ENCODE data around the gene SMIM14. TPM values are rescaled to one million over a fixed set of nuclear protein-coding genes. Genes with fewer than 3 reads are reported as not detected.

Gene SMIM14
- total RNA-seq, 1 donor from 2014 or later: 12.1 TPM

DNA sequence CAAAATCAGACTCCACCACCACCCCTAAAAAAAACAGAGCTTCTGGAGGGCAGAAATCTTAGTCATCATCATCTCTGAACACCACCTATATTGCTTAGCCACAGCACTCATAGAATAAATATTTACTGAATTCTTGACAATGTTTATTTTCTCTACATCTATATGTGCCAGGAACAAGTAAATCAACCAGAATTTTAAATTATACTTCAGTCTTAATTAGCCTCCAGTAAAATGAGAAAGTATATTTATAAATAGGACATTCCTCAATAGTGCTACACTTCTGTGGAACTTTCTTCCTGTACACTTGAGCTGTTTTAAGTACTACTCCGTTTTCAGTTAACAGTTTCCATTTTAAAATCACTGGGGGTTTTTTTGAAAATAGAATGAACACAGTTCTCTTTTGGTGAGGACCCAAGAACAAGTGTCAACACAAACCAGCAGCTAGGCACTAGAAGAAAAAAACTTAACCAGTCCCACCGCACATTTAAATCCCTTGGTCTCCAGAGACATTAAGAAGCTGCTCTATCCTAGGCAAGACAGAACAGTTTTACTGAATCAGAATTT, 25.5 kb downstream of the SMIM14 start:
- no peak for DNase-seq (ENCODE audit: low spot score)
- intact Hi-C loops (cut with DNase I): no loop called here

DNA sequence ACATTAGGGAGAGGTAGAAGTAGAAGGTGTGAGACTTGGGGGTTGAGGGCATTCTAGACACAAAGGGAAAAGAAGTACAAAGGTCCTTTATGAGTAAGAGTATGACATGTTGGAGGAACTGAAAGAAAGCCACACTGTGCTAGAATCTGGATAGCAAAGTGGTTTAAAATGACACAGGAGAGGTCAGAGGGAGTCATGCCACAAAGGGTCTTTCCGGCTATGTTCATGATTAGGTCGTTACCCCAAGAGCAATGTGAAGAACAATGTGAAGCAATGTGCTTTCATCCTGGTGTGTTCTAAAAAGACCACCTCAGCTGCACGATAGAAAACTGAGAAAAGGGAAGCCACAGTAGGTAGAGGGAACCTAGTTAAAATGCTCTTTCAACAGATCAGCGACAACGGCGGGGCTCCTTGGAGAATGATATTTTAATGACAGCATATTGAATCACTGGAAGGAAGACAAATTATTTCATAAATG, 29.2 kb downstream of the SMIM14 start:
- intact Hi-C loops (cut with DNase I): no loop called here
- no peak for DNase-seq (ENCODE audit: low spot score)

DNA sequence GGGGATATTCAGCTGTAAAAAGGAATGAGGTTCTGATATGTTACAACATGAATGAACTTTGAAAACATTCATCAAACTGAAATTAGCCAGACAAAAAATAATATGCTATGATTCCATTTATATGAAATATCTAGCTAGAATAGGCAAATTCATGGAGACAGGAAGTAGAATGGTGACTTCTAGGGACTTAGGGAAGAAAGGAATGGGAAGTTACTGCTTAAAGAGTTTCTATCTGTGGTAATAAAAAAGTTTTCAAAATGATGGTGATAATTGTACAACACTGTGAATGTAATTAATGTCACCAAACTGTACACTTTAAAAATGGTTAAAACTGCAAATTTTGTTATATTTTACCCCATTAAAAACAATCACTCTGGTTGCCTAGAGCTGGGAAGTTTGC, 30.2 kb downstream of the SMIM14 start:
- no peak for DNase-seq (ENCODE audit: low spot score)
- intact Hi-C loops (cut with DNase I): no loop called here

DNA sequence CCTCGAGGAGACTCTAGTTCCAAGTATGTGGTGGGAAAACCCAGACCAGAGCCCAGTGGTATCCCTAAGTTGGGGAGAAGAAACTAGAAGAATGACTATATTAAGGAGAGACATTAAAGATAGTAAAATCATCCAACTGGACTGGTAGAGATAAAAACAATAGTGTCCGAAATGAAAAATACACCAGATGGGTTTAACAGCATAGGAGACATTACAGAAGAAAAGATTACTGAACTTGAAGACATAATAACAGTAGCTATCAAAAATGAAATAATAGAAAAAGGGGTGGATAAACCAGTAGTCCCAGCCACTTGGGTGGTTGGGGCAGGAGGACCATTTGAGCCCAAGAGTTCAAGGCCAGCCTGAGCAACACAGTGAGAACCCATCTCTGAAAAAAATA, 31.9 kb downstream of the SMIM14 start:
- DNase-seq (ENCODE audit: low spot score): no peak
- intact Hi-C loops (cut with DNase I): no loop called here

DNA sequence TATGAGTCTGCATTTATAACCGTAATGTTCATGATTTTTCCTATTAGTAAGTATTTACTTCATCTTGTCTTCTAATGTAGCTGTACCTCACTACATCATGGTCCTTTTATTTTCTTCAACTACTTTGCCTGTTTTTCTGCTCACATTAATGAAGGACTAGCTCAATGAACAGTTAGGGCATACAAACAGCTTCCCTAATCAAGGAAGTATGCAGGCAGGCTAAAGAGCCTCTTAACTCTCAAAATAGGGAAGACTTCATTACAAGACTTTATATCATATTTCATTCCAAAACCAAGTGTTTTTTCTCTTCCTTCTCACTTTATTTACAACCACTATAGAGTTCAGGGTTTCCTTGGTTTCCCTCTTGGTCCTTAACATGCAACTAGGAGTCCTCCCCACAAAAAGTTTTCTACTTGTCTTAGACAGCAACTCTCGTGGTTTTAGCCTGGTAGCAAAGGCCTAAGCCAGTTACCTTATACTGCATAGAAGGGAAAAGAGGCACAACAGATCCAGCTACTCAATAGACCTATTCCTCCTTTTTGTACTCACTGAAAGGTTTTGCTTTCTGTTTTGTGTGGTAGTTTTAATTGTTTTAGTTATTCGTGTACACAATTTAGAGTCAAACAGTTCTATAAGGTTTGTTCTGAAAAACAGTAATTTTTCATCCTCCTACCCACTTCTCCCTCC, 40.8 kb downstream of the SMIM14 start:
- intact Hi-C loops (cut with DNase I): no loop called here
- DNase-seq (ENCODE audit: low spot score): no peak

DNA sequence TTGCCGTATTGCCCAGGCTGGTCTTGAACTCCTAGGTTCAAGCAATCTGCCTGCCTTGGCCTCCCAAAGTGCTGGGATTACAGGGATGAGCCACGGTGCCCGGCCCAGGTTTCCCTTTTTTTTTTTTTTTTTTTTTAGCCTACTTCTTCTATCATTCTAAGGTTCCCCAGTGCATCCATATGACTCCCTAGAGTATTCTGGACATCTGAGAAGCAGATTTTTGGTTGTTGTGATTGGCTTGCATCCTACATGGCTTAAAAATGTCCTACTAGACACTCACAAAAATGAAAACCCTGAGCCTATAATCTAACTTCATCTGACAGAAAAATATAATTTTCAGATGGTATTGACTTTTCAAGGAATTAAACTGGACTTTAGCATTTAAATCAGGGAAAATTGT, 41.7 kb downstream of the SMIM14 start:
- intact Hi-C loops (cut with DNase I): no loop called here
- no peak for DNase-seq (ENCODE audit: low spot score)

DNA sequence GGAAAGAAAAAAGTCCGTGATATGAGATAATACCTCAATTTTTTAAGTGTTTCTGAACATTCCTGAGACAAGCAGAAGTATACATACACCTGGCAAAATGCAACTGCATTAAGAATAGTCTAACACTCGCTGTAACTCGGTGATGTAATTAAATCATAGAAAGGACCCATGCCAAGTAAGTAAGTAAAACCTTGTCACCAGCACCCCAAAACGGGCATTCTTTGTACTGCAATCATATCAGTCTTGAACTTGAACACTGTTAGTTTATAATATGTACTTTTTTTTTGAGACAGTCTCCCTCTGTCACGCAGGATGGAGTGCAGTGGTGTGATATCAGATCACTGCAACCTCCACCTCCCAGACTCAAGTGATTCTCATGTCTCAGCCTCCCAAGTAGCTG, 47.4 kb downstream of the SMIM14 start:
- intact Hi-C loops (cut with DNase I): no loop called here
- DNase-seq (ENCODE audit: low spot score): no peak

DNA sequence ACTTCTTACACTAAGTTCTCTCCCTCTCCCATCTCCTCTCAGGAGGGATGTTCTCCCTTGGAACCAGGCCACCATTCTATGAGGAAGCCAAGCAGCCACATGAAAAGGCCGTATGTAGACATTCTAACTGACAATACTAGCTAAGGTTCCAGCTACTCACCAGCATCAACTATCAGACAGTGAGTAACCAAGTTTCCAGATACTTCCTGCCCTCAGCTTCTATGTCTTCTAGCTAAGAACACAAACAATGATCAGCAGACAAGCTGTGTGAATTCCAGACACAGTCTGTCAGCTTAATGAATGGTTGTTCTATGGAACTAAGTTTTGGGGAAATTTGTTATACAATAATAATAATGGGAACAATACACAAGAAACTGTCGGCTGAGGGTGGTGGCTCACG, 50.8 kb downstream of the SMIM14 start:
- intact Hi-C loops (cut with DNase I): no loop called here
- DNase-seq (ENCODE audit: low spot score): no peak

DNA sequence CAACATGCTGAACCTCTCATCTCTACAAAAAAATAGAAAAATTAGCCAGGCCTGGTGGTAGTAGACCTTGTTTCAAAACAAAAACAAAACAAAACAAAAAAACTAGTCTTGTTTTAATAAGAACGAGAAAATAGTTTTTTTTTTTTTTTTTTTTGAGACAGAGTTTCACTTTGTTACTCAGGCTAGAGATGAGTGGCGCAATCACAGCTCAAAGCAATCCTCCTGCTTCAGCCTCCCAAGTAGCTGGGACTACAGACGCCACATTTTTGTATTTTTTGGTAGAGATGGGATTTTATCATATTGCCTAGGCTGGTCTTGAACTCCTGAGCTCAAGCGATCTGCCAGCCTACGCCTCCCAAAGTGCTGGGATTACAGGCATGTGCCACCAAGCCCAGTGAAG, 63.7 kb downstream of the SMIM14 start:
- no peak for DNase-seq (ENCODE audit: low spot score)
- intact Hi-C loops (cut with DNase I): no loop called here

DNA sequence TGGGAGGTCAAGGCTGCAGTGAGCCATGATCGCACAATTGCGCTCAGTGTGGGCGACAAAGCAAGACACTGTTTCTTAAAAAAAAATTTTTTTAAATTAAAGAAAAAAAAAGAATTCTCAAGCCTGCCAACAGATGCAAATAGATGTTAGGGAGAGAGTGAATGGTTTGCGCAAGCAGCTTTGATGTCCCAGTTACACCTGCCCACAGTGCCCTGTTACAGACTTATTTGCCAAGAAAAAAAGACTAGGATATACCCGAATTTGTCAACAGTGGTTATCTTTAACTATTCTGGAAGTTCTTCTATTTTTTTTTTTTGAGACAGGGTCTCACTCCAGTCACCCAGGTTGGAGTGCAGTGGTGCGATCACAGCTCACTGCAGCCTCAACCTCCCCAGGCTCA, 67.2 kb downstream of the SMIM14 start:
- no peak for DNase-seq (ENCODE audit: low spot score)
- intact Hi-C loops (cut with DNase I): no loop called here

DNA sequence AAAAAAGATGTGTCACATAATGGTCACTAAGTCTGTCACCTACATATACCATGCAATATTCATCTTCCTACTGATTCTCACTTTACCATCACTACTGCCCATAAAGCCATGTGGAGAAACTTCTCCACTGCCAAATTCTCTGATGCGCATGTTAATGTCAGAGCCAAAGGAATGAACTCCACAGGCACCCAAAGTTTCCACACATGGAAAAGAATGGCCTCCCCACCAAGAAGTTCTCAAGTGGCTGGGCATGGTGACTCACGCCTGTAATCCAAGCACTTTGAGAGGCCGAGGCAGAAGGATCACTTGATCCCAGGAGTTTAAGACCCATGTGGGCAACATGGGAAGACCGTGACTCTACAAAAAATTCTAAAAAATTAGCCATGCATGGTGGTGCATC, 67.6 kb downstream of the SMIM14 start:
- DNase-seq (ENCODE audit: low spot score): no peak
- intact Hi-C loops (cut with DNase I): no loop called here

DNA sequence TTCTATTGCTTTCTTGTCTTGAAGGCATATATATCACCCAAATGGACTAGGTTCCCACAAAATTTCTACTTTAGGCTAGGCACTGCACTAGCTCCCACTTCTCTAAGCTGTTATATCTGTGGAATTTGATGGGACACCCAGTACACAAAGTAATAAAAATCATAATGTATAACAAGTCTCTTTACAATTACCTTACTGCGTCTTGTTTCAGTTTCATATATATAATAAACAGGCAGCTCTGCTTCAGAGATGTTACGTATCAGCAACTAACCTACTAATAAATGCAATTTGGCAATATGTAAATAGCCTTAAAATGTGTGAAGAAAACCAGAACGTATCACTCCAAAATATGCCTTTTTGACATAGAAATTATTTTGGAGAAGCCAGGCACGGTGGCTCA, 69.5 kb downstream of the SMIM14 start:
- no peak for DNase-seq (ENCODE audit: low spot score)
- intact Hi-C loops (cut with DNase I): no loop called here

DNA sequence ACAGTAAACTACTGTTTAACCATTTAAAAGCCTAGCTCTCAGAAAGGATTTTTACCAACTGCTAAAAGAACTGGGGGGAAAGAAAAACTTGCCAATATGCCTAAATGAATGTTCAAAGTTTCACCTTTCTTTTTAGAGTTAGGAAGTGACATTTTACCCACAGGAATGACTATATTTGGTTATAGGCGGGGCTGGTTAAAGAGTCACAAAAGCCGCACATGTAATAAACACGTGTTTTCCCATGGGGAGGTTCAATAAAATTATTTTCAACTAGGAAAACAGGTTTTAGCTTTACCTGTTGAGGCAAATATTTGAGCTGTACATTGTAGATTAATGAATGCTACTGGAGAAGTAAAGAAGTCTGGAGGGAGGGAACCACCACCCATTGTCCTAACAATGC, 69.9 kb downstream of the SMIM14 start:
- DNase-seq (ENCODE audit: low spot score): no peak
- intact Hi-C loops (cut with DNase I): no loop called here

DNA sequence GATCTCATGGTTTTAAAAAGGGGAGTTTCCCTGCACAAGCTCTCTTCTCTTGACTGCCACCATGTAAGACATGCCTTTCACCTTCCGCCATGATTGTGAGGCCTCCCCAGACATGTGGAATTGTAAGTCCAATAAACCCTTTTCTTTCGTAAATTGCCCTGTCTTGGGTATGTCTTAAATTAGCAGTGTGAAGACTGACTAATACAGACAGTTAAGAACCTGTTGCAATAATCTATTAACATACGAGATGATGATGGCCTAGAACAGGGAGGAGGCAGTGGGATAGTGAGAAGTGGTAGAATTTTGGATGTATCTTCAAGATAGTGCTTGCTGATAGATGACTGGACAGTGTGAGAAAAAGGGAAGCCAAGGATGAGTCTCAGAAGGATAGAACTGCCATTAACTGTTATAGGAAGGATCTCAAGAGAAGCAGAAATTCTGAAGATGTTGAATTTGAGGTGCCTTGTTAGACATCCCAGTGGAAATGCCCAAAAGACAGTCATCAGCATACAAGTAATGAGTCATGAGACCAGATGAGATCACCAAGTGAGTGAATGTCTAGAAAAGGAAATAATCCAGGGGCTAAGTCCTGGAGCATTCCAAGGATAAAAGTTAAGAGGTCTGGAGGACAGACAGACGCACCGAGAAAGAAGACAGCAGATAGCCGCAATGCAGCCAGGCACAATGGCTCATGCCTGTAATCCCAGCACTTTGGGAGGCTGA, 72.6 kb downstream of the SMIM14 start:
- intact Hi-C loops (cut with DNase I): no loop called here
- DNase-seq (ENCODE audit: low spot score): no peak

DNA sequence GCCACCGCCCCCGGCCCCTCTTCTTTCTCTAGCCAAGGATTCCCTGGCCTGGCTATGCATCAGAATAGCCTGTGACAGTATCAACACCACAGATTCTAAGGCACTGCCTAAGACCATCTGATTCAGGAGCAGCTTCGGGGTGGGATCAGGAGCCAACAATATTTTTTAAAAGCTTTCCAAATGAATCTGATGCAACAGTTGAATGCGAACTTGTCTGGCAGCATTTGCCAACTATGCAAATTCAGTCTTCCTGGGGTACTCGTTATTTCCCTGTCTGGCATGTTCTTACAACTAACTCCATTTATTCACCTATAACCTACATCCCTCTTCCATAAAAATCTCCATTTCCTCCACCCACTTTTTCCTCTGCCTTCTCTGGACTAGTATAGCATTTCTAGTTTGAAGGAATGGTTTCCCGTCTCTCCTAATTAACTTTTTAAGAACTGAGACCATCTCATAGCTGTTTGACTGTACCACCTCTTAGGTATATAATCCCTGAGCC, 75.3 kb downstream of the SMIM14 start:
- intact Hi-C loops (cut with DNase I): no loop called here
- no peak for DNase-seq (ENCODE audit: low spot score)

DNA sequence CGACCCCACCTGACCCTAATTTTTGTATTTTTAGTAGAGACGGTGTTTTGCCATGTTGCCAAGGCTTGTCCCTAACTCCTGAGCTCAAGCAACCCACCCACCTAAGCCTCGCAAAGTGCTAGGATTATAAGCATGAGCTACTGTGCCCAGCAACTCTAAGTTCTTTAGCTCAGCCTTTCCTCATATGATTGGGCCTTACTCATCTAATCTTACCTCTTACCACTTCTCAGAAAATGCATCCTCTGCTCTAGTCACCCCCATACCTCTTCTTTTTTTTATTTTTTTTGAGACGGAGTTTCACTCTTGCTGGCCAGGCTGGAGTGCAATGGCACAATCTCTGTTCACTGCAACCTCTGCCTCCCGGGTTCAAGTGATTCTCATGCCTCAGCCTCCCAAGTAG, 75.9 kb downstream of the SMIM14 start:
- DNase-seq (ENCODE audit: low spot score): no peak
- intact Hi-C loops (cut with DNase I): no loop called here

DNA sequence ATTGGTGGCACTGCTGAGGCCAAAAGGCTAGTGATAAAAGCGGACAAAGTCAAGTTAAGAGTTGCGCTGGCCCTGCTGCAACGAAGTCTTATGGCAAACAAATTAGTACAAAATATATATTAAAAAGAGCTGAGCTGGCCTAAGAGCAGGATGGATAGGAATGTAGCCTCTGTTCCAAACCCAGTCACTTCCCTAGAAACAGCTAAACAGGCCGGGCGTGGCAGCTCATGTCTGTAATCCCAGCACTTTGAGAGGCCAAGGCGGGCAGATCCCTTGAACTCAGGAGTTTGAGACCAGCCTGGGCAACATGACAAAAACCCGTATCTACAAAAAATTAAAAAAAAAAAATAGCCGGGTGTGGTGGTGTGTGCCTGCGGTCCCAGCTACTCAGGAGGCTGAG, 79.0 kb downstream of the SMIM14 start:
- intact Hi-C loops (cut with DNase I): no loop called here
- DNase-seq (ENCODE audit: low spot score): no peak

DNA sequence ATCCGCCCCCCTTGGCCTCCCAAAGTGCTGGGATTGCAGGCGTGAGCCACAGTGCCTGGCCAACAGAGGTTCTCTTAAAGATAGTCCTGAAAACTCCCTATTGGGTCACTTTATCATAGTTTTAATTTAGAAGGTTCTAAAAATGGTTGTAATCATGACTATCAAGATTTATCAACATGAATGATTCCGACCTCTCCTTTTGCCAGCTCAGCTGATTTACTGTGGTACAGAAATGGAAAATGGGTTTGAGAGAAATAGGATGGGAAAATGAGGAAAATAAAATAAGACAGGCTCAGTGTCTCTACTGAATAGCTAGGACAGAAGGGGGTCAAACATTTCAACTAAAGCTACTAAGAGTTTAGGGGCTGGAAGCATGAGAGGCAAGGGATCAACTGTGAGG, 83.2 kb downstream of the SMIM14 start:
- intact Hi-C loops (cut with DNase I): no loop called here
- no peak for DNase-seq (ENCODE audit: low spot score)

DNA sequence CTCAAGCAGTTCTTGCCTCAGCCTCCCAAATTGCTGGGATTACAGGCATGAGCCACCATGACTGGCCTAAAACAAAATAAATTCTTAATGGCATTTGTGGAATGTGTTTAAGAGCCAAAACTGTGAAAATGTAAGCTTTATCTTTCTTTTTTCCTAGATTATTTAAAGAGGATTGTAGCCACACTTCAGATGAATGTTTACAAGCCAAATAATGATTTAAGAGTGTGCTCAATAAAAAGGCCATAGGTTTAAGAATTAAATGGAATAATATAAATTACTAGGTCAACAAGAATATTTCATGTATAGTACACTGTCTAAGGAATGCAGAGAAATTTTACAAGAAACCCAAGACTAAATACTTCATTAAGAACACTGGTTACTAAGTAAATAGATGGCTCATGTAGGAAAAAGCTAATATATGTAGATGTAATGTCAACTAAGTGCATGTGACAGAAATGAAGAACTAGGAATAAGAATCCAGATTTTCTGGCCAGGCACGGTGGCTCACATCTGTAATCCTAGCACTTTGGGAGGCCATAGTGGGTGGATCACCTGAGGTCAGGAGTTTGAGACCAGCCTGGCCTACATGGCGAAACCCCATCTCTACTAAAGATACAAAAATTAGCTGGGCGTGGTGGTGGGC, 90.1 kb downstream of the SMIM14 start:
- no peak for DNase-seq (ENCODE audit: low spot score)
- intact Hi-C loops (cut with DNase I): no loop called here

DNA sequence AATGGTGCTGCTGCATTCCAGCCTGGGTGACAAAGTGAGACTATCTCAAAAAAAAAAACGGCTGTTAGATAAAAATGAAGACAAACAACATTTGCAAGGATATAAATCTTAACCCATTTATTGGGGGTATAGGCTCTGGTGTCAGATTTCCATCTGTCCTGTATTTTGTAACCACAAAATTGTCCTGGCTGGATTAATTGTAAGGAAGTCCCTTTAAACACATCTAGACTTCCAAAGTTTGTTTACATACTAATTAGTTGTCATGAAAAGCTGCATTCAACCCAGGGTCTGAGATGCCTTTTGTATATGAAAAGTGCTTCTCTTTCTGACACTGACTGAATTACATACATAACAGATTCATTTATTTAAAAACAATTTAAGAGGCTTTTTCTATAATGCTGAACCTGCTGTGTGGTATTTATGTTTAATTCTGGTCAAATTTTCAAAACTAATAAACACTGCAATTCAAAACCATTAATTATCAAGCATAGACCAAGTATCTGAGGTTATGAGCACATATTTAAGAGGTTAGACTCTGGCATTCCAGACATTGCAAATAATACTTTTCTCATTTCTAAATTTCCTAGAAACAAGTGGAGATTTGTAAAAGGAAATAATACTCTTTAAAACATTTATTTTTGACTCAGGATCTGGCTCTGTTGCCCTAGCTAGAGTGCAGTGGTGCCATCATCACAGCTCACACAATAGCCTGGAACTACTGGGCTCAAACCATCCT, 93.9 kb downstream of the SMIM14 start:
- no peak for DNase-seq (ENCODE audit: low spot score)
- intact Hi-C loops (cut with DNase I): no loop called here

Measured in cardiac septum (tissue), 1 donor.